GM12865 (cell line): ENCODE results near the gene OVCH1.
A peak's percentile ranks its signal among the peaks of the same experiment; 100 is the strongest.

Experiments used
- DNase-seq: peaks from one replicate; pipeline ENCODE4 v3.0.0; 2010; ENCODE audit warnings: low read depth
- H3K4me3 ChIP-seq: 2 replicates; pipeline ENCODE4 v1.5.1; 2011; ENCODE audit warnings: mild to moderate bottlenecking, low read depth, low read length, control low read depth
- TF ChIP-seq, protein P1 (sequence below): IDR thresholded peaks from 2 replicates; pipeline ENCODE4 v1.5.1; 2011; ENCODE audit warnings: low read length, control low read depth, low read depth, inconsistent platforms; ENCODE audit not compliant: insufficient read depth; ENCODE audit errors: missing control alignments

The OVCH1 gene

DNA sequence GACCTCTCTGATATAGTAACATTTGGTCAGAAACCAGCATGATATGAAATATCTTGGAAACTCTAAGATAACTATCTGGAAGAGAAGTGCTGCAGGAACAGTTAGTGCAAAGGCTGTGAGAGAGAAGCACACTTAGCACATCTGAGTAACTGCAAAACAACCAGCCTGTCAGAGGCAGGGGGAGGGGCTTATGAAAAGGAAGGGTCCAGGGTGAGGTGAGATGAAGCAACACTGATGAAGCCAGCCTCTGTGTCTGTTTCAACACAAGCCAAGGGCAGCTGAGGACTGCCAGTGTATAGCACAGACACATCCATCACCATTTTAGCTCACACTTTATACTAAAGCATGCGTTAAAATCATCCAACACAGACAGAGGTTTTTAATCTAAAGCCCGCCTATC is 37.4 kb upstream of the OVCH1 start:
- DNase-seq, result no peak
- TF ChIP-seq, protein P1, sequence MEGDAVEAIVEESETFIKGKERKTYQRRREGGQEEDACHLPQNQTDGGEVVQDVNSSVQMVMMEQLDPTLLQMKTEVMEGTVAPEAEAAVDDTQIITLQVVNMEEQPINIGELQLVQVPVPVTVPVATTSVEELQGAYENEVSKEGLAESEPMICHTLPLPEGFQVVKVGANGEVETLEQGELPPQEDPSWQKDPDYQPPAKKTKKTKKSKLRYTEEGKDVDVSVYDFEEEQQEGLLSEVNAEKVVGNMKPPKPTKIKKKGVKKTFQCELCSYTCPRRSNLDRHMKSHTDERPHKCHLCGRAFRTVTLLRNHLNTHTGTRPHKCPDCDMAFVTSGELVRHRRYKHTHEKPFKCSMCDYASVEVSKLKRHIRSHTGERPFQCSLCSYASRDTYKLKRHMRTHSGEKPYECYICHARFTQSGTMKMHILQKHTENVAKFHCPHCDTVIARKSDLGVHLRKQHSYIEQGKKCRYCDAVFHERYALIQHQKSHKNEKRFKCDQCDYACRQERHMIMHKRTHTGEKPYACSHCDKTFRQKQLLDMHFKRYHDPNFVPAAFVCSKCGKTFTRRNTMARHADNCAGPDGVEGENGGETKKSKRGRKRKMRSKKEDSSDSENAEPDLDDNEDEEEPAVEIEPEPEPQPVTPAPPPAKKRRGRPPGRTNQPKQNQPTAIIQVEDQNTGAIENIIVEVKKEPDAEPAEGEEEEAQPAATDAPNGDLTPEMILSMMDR, result no peak

DNA sequence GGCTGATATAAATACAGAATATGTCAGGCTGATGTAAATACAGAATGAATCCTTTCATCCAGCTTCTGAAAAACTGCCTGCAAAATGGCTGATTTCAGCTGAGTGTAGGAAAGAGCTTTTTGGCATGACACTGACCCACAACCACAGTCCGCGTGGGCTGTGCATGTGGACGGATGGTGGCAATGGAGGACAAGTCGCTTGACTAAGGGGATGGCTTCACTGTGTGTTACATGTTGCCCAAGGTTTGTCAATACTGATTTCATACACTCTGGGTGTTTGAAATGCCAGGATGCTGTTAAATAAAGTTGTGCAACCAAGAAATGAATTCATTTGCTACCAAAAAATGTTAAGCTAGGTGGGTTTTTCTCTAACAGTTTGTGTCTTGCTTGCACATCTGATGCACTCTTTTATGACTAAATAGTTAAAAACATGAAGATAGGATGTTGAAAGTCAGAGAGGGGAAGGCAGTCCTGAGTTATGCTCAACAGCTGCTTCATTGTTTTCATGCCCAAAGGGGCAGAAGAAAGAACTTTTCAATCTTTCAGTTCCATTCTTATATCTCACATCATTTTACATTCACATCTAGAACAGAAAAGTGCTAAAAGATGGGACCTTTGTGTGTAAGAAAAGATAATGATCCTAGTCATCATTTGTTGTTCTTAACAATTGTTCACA is 36.5 kb upstream of the OVCH1 start:
- TF ChIP-seq, protein P1, result no peak
- H3K4me3 ChIP-seq, result no peak overlapping the region
- no peak for DNase-seq

More for the DNA sequence above, 37.4 kb upstream of the OVCH1 start:
- H3K4me3 ChIP-seq, result no peak overlapping the region

DNA sequence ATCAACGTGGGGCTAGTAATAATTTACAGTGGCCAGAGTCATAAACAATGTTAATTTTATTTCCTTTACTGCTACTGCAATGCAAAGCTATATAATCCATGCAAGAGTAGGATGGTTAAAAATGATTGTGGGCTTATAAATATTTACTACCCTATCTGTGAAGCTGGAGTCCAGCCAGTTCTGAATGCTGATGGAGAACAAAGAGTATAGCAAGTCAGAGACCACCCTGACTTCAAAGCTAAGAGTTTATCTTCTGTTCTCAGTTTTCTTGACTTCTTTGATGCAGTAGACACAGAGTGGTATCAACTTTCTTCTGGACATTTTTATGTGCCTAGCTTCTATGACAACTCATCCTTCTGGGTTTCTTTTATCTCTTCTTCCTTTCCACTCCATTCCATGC is 34.0 kb upstream of the OVCH1 start:
- H3K4me3 ChIP-seq, result no peak overlapping the region
- TF ChIP-seq, protein P1, result no peak
- DNase-seq, result no peak

DNA sequence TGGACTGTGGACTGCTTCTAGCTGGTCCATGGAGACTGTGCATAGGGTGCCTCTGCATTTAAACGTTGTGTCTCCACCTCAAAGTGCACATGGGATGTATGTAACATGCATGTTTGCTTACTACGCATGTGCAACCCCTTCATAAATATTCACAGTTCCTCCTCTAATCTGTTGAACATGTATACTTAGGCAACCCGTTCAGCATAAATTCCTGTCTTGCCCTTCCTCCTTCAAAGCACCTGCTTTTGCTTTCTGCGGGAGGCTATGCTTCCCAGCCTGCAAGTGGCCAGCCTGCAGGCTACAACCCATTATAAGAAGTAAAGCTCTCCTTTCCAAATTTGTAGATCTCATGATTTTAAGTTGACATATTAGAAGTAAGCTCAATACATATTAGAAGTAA is 33.0 kb upstream of the OVCH1 start:
- TF ChIP-seq, protein P1, result no peak
- H3K4me3 ChIP-seq, result no peak overlapping the region
- no peak for DNase-seq

DNA sequence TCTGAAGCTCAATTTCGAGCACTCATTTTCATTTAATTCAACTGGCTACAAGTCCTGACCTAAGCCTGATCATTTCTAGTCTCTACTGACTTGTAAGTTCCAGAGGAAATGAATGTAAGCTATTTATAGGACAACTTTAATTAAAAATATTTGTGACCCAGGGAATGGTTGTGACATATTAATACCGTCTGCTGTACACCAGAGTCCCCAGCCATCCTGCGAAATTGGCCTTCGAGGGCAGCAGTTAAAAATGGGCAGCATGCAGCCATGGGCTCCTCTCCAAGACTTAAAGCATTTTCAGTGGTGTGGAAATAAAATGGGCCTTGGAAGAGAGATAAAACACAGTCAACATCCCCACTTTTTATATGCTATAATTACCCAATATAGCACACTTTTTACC is 30.7 kb upstream of the OVCH1 start:
- no peak overlapping the region for H3K4me3 ChIP-seq
- TF ChIP-seq, protein P1, result no peak
- DNase-seq, result no peak

DNA sequence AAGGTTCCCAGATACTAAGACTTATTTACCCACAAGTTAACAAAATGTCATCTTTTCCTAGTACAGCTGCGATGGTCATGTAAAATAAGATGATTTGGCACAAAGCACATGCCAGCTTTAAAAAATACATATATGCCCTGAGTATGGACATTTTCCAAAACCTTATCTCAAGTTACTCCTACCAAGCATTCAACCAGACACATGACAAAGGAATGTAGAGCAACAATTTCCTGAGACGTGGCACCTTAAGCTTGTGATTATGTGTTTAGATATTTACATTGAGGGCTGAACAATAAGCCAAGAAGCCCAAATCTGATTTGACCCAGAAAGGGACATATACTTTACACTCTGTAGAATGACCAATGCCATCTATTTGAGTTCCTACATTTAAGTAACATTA is 24.5 kb upstream of the OVCH1 start:
- no peak for DNase-seq
- TF ChIP-seq, protein P1, result no peak
- H3K4me3 ChIP-seq, result no peak overlapping the region

DNA sequence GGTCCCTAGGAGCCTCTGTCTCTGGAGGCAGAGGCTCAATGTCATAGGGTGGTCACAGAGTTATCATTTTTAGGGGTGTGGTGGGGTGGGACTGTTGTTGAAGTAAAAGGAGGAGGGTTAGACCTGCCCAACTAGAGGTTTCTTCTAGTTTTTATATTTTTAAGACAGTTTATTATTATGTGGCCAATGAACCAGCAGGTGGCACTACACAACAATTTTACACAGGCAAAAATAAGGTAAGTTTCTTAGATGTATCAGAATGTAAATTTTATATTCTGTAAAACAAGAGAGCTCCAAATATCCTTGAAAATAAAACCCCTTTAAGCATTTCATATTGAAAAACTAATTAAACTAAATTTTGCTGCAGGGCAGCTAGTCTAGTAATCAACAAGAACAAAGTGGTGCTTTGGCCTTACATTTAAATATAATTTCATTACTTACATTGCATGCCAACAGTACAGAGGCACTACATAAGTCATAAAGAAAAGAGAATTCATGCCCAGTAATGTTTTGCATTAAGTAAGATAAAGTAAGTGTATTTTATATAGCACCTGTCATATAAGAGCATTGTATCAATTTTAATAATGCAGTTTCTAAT is 22.2 kb upstream of the OVCH1 start:
- TF ChIP-seq, protein P1, result peak; percentile 31
- DNase-seq, result peak; percentile 64
- H3K4me3 ChIP-seq, result no peak overlapping the region
